Panc1 (cell line): Measurements from ENCODE around the gene GALNT1. TPM values are rescaled to one million over a fixed set of nuclear protein-coding genes. Genes with fewer than 3 reads are reported as not detected.

Experiments used
- ATAC-seq: fragments of 200-7000 bp; cut with Tn5 transposase; 2 replicates; pipeline ENCODE4 v1.9.1; 2020; ENCODE audit warnings: mild to moderate bottlenecking, moderate library complexity
- Bru-seq: library from RNA; stranded (reverse); fragments of 400-500 nt; gene quantifications from one replicate; lab custom pipeline; 2021; lab: Mats Ljungman, UMichigan
- BruChase-seq, 2 experiments: library from RNA; stranded (reverse); fragments of 400-500 nt; gene quantifications; one replicate each; lab custom pipeline; 2021; lab: Mats Ljungman, UMichigan
- BruUV-seq: library from RNA; stranded (reverse); fragments of 400-500 nt; replicated peaks from 2 replicates; lab custom pipeline; 2021; lab: Mats Ljungman, UMichigan
- CTCF ChIA-PET: fragments of 300-600 bp; sonication (Branson Sonifier 250); formaldehyde crosslinking; loops from one replicate; lab custom pipeline; 2022; ENCODE audit warnings: antibody characterized with exemption; lab: Charles Lee
- POLR2A ChIA-PET: fragments of 300-600 bp; sonication (Branson Sonifier 250); formaldehyde crosslinking; loops from one replicate; lab custom pipeline; 2022; ENCODE audit warnings: antibody characterized with exemption; lab: Charles Lee
- DNase-seq: peaks from one replicate; pipeline ENCODE4 v3.0.0-alpha.2; 2010; ENCODE audit warnings: low read depth, low spot score
- H3K27ac ChIP-seq: 2 replicates; pipeline ENCODE4 v1.5.1; 2011; ENCODE audit warnings: mild to moderate bottlenecking, low read length, inconsistent platforms
- H3K27me3 ChIP-seq: fragments of 200-500 bp; sonication (Bioruptor generic); 2 replicates; pipeline ENCODE4 v1.6.0; 2014; ENCODE audit warnings: low read length, inconsistent platforms; ENCODE audit not compliant: control insufficient read depth, insufficient read depth
- H3K36me3 ChIP-seq: fragments of 200-500 bp; sonication (Bioruptor generic); 2 replicates; pipeline ENCODE4 v1.5.1; 2014; ENCODE audit warnings: inconsistent platforms, mild to moderate bottlenecking, low read length, moderate library complexity; ENCODE audit not compliant: control insufficient read depth, insufficient read depth
- H3K4me1 ChIP-seq: 2 replicates; pipeline ENCODE4 v1.5.1; 2011; ENCODE audit warnings: inconsistent platforms, mild to moderate bottlenecking, low read length, moderate library complexity; ENCODE audit not compliant: control insufficient read depth, insufficient read depth
- H3K4me3 ChIP-seq, 2 experiments: 2 replicates each; pipeline ENCODE4 v1.5.1; 2011 to 2012; ENCODE audit warnings: low read depth in 2 of 2, low read length in 2 of 2, mild to moderate bottlenecking in 2 of 2, inconsistent platforms in 1 of 2, moderate library complexity in 1 of 2
- H3K9me3 ChIP-seq: fragments of 200-500 bp; sonication (Bioruptor generic); 2 replicates; pipeline ENCODE4 v1.5.1; 2014; ENCODE audit warnings: low read depth, mild to moderate bottlenecking, inconsistent platforms, low read length, moderate library complexity; ENCODE audit not compliant: control insufficient read depth, insufficient read depth
- CTCF ChIP-seq: fragments of 450-650 bp; IDR thresholded peaks from 2 replicates; pipeline ENCODE4 v1.5.1; 2017; ENCODE audit warnings: mild to moderate bottlenecking
- POLR2AphosphoS5 ChIP-seq: IDR thresholded peaks from 2 replicates; pipeline ENCODE4 v1.6.1; 2012; ENCODE audit warnings: mild to moderate bottlenecking, low read depth, low read length, moderate library complexity
- REST ChIP-seq, 2 experiments: IDR thresholded peaks; 2 replicates each; pipeline ENCODE4 v1.6.1; 2011 to 2012; ENCODE audit warnings: low read depth in 2 of 2, control low read depth in 1 of 2, low read length in 1 of 2, mild to moderate bottlenecking in 1 of 2, moderate library complexity in 1 of 2; ENCODE audit not compliant: insufficient read depth in 1 of 2
- SIN3A ChIP-seq: IDR thresholded peaks from 2 replicates; pipeline ENCODE4 v1.6.1; 2012; ENCODE audit warnings: low read depth, mild to moderate bottlenecking, low read length, moderate library complexity, borderline replicate concordance; ENCODE audit not compliant: insufficient read depth
- TCF7L2 ChIP-seq: IDR thresholded peaks from 2 replicates; pipeline ENCODE4 v1.6.1; 2011; ENCODE audit warnings: mild to moderate bottlenecking, low read depth, low read length, inconsistent platforms
- in situ Hi-C: cut with HindIII; loops from 2 replicates; pipeline ENCODE4 v1.10.0; 2016; ENCODE audit warnings: low sequenced_read_pairs, low pct_unique_long_range_greater_than_20kb
- intact Hi-C: fragments of 100-400 bp; cut with micrococcal nuclease; formaldehyde crosslinking; loops from one replicate; pipeline ENCODE4 v1.10.0; 2022; ENCODE audit not compliant: unreplicated experiment
- long read RNA-seq: library from polyadenylated mRNA; unstranded; transcript quantifications from one replicate; pipeline ENCODE4 v2.0.0, GENCODE V29; 2021; ENCODE audit not compliant: unreplicated experiment
- polyA plus RNA-seq: library from polyadenylated mRNA; unstranded; fragments of >200 nt; gene quantifications from one replicate; pipeline ENCODE4 v1.2.1, GENCODE V29; 2012; ENCODE audit warnings: missing spikeins; ENCODE audit not compliant: insufficient read length
- total RNA-seq: library from RNA; stranded (reverse); gene quantifications from one replicate; pipeline ENCODE4 v1.2.1, GENCODE V29; 2021; ENCODE audit not compliant: unreplicated experiment

The GALNT1 gene
- 147 TPM for total RNA-seq
- 63.0 TPM for polyA plus RNA-seq
- percentile 93 among the genes with signal in this experiment for Bru-seq, nascent RNA
- BruChase-seq, experiment 1, labeled RNA remaining after a 2-hour chase, result percentile 84 among the genes with signal in this experiment
- BruChase-seq, experiment 2, labeled RNA remaining after a 6-hour chase, result percentile 93 among the genes with signal in this experiment
- long read RNA-seq, partial matches to known transcripts, result 21 of 287 reads
- long read RNA-seq, other reads (novel, unspliced or antisense), result 263 of 287 reads

GRCh38 chr18:35581546-35581897, at the start of gene GALNT1:
Gene GALNT1, plus strand, starts transcription at chr18:35581740. Its CDS starts 72,923 bp downstream, at chr18:35654663.
- peaks cover 17% of the 10 kb centered on the region; the same call in 1 of the 2 replicates for H3K9me3 ChIP-seq
- ChIA-PET CTCF (no interaction called here), POLR2A (no interaction called here)
- H3K4me1 ChIP-seq, result peaks cover 7% of the 10 kb centered on the region; the same call in 1 of the 2 replicates
- BruUV-seq, result no TSS peak
- no peak for TF ChIP-seq REST (IDR thresholded peaks at IDR 0.05; ENCODE audit: insufficient read depth in 1 of 2, low read depth in 2 of 2, low read length in 1 of 2)
- no peak for TF ChIP-seq TCF7L2
- TF ChIP-seq CTCF, result no peak
- TF ChIP-seq SIN3A, result no peak
- no peak for TF ChIP-seq POLR2AphosphoS5
- peak; percentile 74 for ATAC-seq
- no peak for DNase-seq
- H3K27me3 ChIP-seq, result no peaks in the 10 kb centered on the region
- peak within 1 kb of the TSS; percentile 86 for H3K27ac ChIP-seq
- peak within 1 kb of the TSS; percentile 79 to 87 for H3K4me3 ChIP-seq
- intact Hi-C loops, result no loop called here
- peaks cover 2% of the 10 kb centered on the region; the same call in 1 of the 2 replicates for H3K36me3 ChIP-seq
- in situ Hi-C loops, result no loop called here

GRCh38 chr18:35533916-35534405, 47.6 kb upstream of the GALNT1 start:
- DNase-seq, result no peak
- POLR2A ChIA-PET, result no interaction called here
- Histone ChIP-seq H3K27ac (no peak overlapping the region), H3K4me3 (no peak overlapping the region), H3K9me3 (peaks cover 2% of the 10 kb centered on the region; the same call in 1 of the 2 replicates), H3K36me3 (no peaks in the 10 kb centered on the region), H3K27me3 (no peaks in the 10 kb centered on the region), H3K4me1 (no peaks in the 10 kb centered on the region)
- intact Hi-C loops, result no loop called here
- TF ChIP-seq POLR2AphosphoS5 (no peak), REST (IDR thresholded peaks at IDR 0.05; ENCODE audit: insufficient read depth in 1 of 2, low read depth in 2 of 2, low read length in 1 of 2) (no peak), SIN3A (no peak), TCF7L2 (no peak), CTCF (no peak)
- BruUV-seq, result no TSS peak
- in situ Hi-C loops, result no loop called here
- CTCF ChIA-PET, result no interaction called here
- no peak for ATAC-seq
